HepG2 (cell line): ENCODE results near the gene KIAA1217. TPM values are rescaled to one million over a fixed set of nuclear protein-coding genes. Genes with fewer than 3 reads are reported as not detected.

Source experiments
- CBX1 ChIP-seq: IDR thresholded peaks from one replicate; pipeline ENCODE4 v1.6.1; 2016; ENCODE audit warnings: antibody characterized with exemption, low read depth
- GLI4 ChIP-seq: sonication (generic); formaldehyde crosslinking; IDR thresholded peaks from 2 replicates; pipeline ENCODE4 v1.5.1; 2020; ENCODE audit warnings: missing genetic modification reagents, mild to moderate bottlenecking, moderate library complexity, borderline replicate concordance
- GTF3A ChIP-seq: sonication (generic); formaldehyde crosslinking; conservative IDR thresholded peaks from 2 replicates; pipeline ENCODE4 v1.4.0; 2020; ENCODE audit warnings: mild to moderate bottlenecking, missing genetic modification reagents
- MAFK ChIP-seq, 2 experiments: IDR thresholded peaks in 1 of 2; conservative IDR thresholded peaks in 1 of 2; 2 replicates each; pipeline ENCODE4 v1.6.1; 2011; ENCODE audit warnings: improper control_type of control experiment in 2 of 2, low read length in 2 of 2
- POGZ ChIP-seq: sonication (generic); formaldehyde crosslinking; IDR thresholded peaks from 2 replicates; pipeline ENCODE4 v1.4.0; 2020; ENCODE audit warnings: mild to moderate bottlenecking, missing genetic modification reagents
- PREB ChIP-seq: sonication (generic); formaldehyde crosslinking; IDR thresholded peaks from 2 replicates; pipeline ENCODE4 v1.4.0; 2020; ENCODE audit warnings: missing genetic modification reagents
- SPEN ChIP-seq: sonication (generic); formaldehyde crosslinking; IDR thresholded peaks from 2 replicates; pipeline ENCODE4 v1.5.1; 2020; ENCODE audit warnings: low read depth, mild to moderate bottlenecking, missing genetic modification reagents
- SRSF1 ChIP-seq: fragments of 200-400 bp; formaldehyde crosslinking; optimal IDR thresholded peaks from 2 replicates; pipeline ENCODE3; 2017; ENCODE audit warnings: mild to moderate bottlenecking, low read depth, low read length, moderate library complexity
- SRSF4 ChIP-seq: fragments of 200-400 bp; formaldehyde crosslinking; IDR thresholded peaks from one replicate; pipeline ENCODE4 v1.6.1; 2018; ENCODE audit warnings: mild to moderate bottlenecking, low read depth, low read length, moderate library complexity; ENCODE audit not compliant: poor library complexity, severe bottlenecking
- SRSF9 ChIP-seq: fragments of 200-400 bp; formaldehyde crosslinking; IDR thresholded peaks from 2 replicates; pipeline ENCODE4 v1.6.1; 2018; ENCODE audit warnings: borderline replicate concordance, mild to moderate bottlenecking, low read depth, low read length; ENCODE audit not compliant: insufficient read depth, poor library complexity, severe bottlenecking
- TEAD2 ChIP-seq: sonication (generic); formaldehyde crosslinking; IDR thresholded peaks from 2 replicates; pipeline ENCODE4 v1.9.0; 2021; ENCODE audit warnings: missing genetic modification reagents
- TEAD3 ChIP-seq: optimal IDR thresholded peaks from 2 replicates; pipeline ENCODE3; 2016; ENCODE audit warnings: borderline replicate concordance
- ZNF281 ChIP-seq: sonication (generic); formaldehyde crosslinking; IDR thresholded peaks from 2 replicates; pipeline ENCODE4 v1.4.0; 2020; ENCODE audit warnings: missing genetic modification reagents, borderline replicate concordance
- ZNF333 ChIP-seq: sonication (generic); formaldehyde crosslinking; IDR thresholded peaks from 2 replicates; pipeline ENCODE4 v1.4.0; 2020; ENCODE audit warnings: mild to moderate bottlenecking, missing genetic modification reagents, borderline replicate concordance
- ZNF33B ChIP-seq: sonication (generic); formaldehyde crosslinking; IDR thresholded peaks from 2 replicates; pipeline ENCODE4 v1.5.1; 2020; ENCODE audit warnings: mild to moderate bottlenecking, missing genetic modification reagents
- ZNF362 ChIP-seq: sonication (generic); formaldehyde crosslinking; IDR thresholded peaks from 2 replicates; pipeline ENCODE4 v1.4.0; 2020; ENCODE audit warnings: missing genetic modification reagents, mild to moderate bottlenecking, borderline replicate concordance
- ZNF432 ChIP-seq: sonication (generic); formaldehyde crosslinking; IDR thresholded peaks from 2 replicates; pipeline ENCODE4 v1.5.0; 2020; ENCODE audit warnings: missing genetic modification reagents, mild to moderate bottlenecking, borderline replicate concordance
- ZNF546 ChIP-seq: sonication (generic); formaldehyde crosslinking; conservative IDR thresholded peaks from 2 replicates; pipeline ENCODE4 v1.8.1; 2023; ENCODE audit warnings: mild to moderate bottlenecking, missing genetic modification reagents
- ZSCAN12 ChIP-seq: sonication (generic); formaldehyde crosslinking; IDR thresholded peaks from 2 replicates; pipeline ENCODE4 v1.9.0; 2021; ENCODE audit warnings: mild to moderate bottlenecking, missing genetic modification reagents
- ZSCAN22 ChIP-seq: sonication (generic); formaldehyde crosslinking; IDR thresholded peaks from 2 replicates; pipeline ENCODE4 v1.4.0; 2020; ENCODE audit warnings: mild to moderate bottlenecking, missing genetic modification reagents
- ZSCAN29 ChIP-seq: sonication (generic); formaldehyde crosslinking; conservative IDR thresholded peaks from 2 replicates; pipeline ENCODE4 v1.4.0; 2020; ENCODE audit warnings: mild to moderate bottlenecking, missing genetic modification reagents
- polyA plus RNA-seq, 8 experiments: library from polyadenylated mRNA; depleted of rRNA in 3 of 8; stranded (reverse) in 7 of 8; unstranded in 1 of 8; fragments of >200 nt; fragmentation: Illumina TruSeq in 4 of 8; extraction: Trizol in 4 of 8; gene quantifications; 2 replicates each; pipeline versions ENCODE4 v1.2.1 to v1.2.3, GENCODE V29; 2011 to 2016; ENCODE audit warnings: low read depth in 4 of 8, missing spikeins in 1 of 8, mixed read lengths in 1 of 8; ENCODE audit not compliant: insufficient read depth in 1 of 8
- total RNA-seq, 5 experiments: library from RNA; depleted of rRNA; stranded (reverse); fragments of >200 nt; fragmentation: Illumina TruSeq; extraction: Trizol; gene quantifications; 2 replicates each; pipeline ENCODE4 v1.2.3, GENCODE V29; 2016; ENCODE audit warnings: low read depth in 1 of 5
- TF ChIP-seq, protein P1 (sequence below): sonication (generic); formaldehyde crosslinking; IDR thresholded peaks from 2 replicates; pipeline ENCODE4 v1.4.0; 2020; ENCODE audit warnings: mild to moderate bottlenecking, low read depth, missing genetic modification reagents
- TF ChIP-seq, protein P2 (sequence below): sonication (generic); formaldehyde crosslinking; IDR thresholded peaks from 2 replicates; pipeline ENCODE4 v1.8.0; 2022; ENCODE audit warnings: mild to moderate bottlenecking, missing genetic modification reagents, moderate library complexity

KIAA1217 gene
- total and polyA plus RNA-seq, 2 of the 13 experiments (the other 11 are each of a cell fraction or from before 2014, with no cell fraction given) = 4.6 to 10.9 TPM

GRCh38 chr10:24318517-24318916 is 109.6 kb downstream of the KIAA1217 start (continued):
- no peak for TF ChIP-seq ZNF546 (CRISPR knock-in tag)
- TF ChIP-seq CBX1 = no peak
- TF ChIP-seq MAFK (conservative IDR thresholded peaks at IDR 0.05 in 1 of 2, IDR thresholded peaks at IDR 0.05 in 1 of 2; ENCODE audit: low read length in 2 of 2) = peak; percentile 40 to 49; a peak in 3 of 4 replicates
- no peak for TF ChIP-seq GTF3A (CRISPR knock-in tag)
- TF ChIP-seq SPEN = no peak
- TF ChIP-seq TEAD3 (CRISPR knock-in tag) = no peak
- no peak for TF ChIP-seq SRSF9
- no peak for TF ChIP-seq POGZ (CRISPR knock-in tag)
- no peak for TF ChIP-seq ZNF33B
- TF ChIP-seq, protein P1, sequence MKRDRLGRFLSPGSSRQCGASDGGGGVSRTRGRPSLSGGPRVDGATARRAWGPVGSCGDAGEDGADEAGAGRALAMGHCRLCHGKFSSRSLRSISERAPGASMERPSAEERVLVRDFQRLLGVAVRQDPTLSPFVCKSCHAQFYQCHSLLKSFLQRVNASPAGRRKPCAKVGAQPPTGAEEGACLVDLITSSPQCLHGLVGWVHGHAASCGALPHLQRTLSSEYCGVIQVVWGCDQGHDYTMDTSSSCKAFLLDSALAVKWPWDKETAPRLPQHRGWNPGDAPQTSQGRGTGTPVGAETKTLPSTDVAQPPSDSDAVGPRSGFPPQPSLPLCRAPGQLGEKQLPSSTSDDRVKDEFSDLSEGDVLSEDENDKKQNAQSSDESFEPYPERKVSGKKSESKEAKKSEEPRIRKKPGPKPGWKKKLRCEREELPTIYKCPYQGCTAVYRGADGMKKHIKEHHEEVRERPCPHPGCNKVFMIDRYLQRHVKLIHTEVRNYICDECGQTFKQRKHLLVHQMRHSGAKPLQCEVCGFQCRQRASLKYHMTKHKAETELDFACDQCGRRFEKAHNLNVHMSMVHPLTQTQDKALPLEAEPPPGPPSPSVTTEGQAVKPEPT = no peak
- TF ChIP-seq ZNF333 = no peak
- TF ChIP-seq ZNF362 (CRISPR knock-in tag) = no peak
- no peak for TF ChIP-seq ZNF432 (CRISPR knock-in tag)
- no peak for TF ChIP-seq SRSF1
- TF ChIP-seq PREB (CRISPR knock-in tag) = no peak
- no peak for TF ChIP-seq TEAD2 (CRISPR knock-in tag)
- TF ChIP-seq ZSCAN22 = no peak
- peak; percentile 63; the same call in 1 of the 2 replicates for TF ChIP-seq ZNF281 (CRISPR knock-in tag)
- no peak for TF ChIP-seq ZSCAN12 (CRISPR knock-in tag)
- TF ChIP-seq SRSF4 = no peak
- no peak for TF ChIP-seq GLI4 (CRISPR knock-in tag)
- TF ChIP-seq ZSCAN29 (CRISPR knock-in tag) = no peak
- TF ChIP-seq, protein P2, sequence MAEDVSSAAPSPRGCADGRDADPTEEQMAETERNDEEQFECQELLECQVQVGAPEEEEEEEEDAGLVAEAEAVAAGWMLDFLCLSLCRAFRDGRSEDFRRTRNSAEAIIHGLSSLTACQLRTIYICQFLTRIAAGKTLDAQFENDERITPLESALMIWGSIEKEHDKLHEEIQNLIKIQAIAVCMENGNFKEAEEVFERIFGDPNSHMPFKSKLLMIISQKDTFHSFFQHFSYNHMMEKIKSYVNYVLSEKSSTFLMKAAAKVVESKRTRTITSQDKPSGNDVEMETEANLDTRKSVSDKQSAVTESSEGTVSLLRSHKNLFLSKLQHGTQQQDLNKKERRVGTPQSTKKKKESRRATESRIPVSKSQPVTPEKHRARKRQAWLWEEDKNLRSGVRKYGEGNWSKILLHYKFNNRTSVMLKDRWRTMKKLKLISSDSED (CRISPR knock-in tag) = no peak
